DND-41 (cell line): ENCODE data around the gene DENND5B.

ENCODE experiments used
- EZH2 ChIP-seq: IDR thresholded peaks from 3 replicates; pipeline ENCODE4 v1.6.1; 2012; ENCODE audit warnings: borderline replicate concordance, low read depth, mild to moderate bottlenecking, moderate library complexity, low read length, inconsistent platforms; ENCODE audit not compliant: severe bottlenecking
- TF ChIP-seq, protein P1 (sequence below): IDR thresholded peaks from 2 replicates; pipeline ENCODE4 v1.5.1; 2012; ENCODE audit warnings: borderline replicate concordance, low read length, moderate library complexity, mild to moderate bottlenecking; ENCODE audit not compliant: poor library complexity, severe bottlenecking; ENCODE audit errors: extremely low read depth

DNA sequence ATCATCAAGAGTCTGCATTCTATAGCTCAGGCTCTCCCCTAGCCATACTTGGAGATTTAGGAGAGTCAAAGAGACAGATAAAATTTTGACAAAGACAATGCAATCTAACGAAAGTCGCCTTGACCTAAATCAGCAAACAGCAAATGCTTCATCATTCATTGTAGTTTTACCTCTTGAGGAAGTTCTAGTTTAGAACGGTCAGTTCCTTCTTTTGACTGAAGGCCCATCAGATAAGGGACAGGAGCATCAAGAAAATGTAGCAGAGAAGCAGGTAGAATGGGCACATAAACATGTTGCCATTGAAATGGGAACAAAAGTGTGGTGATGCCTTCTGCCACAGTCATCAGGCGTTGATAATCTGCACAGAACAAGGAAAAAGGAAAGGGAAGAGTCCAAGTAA, 130.9 kb downstream of the DENND5B start:
- no peak for TF ChIP-seq EZH2
- TF ChIP-seq, protein P1, sequence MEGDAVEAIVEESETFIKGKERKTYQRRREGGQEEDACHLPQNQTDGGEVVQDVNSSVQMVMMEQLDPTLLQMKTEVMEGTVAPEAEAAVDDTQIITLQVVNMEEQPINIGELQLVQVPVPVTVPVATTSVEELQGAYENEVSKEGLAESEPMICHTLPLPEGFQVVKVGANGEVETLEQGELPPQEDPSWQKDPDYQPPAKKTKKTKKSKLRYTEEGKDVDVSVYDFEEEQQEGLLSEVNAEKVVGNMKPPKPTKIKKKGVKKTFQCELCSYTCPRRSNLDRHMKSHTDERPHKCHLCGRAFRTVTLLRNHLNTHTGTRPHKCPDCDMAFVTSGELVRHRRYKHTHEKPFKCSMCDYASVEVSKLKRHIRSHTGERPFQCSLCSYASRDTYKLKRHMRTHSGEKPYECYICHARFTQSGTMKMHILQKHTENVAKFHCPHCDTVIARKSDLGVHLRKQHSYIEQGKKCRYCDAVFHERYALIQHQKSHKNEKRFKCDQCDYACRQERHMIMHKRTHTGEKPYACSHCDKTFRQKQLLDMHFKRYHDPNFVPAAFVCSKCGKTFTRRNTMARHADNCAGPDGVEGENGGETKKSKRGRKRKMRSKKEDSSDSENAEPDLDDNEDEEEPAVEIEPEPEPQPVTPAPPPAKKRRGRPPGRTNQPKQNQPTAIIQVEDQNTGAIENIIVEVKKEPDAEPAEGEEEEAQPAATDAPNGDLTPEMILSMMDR, result no peak
